ENCODE measurements around the gene S100A2.
"Not testable (repeated sequence)": the region's sequence is repeated elsewhere in the genome, so short reads cannot be mapped to it uniquely, and the experiment has no call there.

The S100A2 gene

DNA sequence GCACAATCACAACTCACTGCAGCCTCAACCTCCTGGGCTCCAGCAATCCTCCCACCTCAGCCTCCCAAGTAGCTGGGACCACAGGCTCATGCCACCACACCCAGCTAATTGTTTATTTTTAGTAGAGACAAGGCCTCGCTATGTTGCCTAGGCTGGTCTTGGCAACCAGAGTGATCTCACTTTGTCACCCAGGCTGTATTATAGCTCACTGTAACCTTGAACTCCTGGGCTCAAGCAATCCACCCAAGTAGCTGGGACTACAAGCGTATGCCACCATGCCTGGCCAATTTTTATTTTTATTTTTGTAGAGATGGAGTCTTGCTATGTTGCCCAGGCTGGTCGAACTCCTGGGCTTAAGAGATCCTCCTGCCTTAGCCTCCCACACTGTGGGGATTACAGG is 3.6 kb downstream of the S100A2 start:
- not testable (repeated sequence) for DNase-seq

DNA sequence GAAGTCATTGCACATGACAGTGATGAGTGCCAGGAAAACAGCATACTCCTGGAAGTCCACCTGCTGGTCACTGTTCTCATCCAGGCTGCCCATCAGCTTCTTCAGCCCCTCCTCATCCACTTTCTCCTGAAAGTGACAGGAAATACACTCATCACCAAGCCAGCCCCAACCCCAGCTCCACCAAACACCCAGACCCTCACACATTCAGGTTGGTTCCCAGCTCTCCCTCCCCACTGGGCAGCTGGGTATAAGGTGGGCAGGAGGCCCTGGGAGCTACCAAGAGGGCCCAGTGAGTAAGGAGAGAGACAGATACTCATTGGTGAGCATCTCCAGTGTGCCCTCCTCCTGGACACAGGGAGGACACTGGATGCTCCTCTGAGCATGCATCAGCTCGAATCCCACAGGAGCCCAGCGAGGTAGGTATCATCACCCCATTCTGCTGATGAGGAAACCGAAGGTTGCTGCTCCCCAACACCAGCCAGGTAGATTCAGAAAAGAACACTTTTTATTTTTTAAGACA is 4.1 kb downstream of the S100A2 start:
- DNase-seq = no peak

DNA sequence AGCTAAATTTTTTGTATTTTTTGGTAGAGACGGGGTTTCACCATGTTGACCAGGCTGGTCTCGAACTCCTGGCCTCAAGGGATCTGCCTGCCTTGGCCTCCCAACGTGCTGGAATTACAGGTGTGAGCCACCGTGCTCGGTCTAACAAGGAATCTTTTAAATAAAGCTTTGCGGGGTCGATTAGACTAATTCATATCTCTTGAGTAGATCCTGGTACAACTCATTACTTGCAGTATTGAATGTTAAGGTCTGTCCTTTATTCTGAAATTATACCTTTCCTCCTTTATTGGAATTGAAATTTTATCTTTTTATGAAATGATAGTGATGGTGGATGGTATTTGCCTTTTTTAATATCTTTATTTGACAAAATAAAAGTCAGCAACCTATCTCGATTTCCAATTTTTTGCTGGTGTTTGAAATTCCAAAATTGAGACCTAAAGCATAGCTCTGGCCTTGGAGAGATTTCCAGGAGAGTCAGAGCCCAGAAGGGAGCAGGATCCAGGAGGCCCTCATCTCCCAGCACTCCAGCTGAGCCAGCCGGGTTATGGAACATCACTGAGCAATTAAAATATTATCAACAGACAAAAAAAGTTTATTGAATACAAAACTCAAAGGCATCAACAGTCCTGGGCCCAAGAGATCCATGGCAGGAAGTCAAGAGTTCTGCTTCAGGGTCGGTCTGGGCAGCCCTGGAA is 4.7 kb downstream of the S100A2 start:
- no peak for DNase-seq

DNA sequence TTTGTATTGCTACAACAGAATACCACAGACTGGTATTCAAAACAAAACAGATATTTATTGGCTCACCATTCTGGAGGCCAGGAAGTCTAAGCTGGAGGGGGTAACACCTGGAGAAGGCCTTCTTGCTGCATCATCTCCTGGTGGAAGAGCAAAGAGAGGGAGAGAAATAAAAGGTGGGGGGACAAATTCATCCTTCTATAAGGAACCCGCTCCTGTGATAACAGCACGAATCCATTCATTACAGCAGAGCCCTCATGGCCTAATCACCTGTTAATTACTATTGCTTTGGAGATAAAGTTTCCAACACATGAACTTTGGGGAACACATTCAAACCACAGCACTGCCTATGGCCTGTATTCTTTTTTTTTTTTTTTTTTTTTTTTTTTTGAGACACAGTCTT is 5.4 kb downstream of the S100A2 start:
- DNase-seq = no peak

DNA sequence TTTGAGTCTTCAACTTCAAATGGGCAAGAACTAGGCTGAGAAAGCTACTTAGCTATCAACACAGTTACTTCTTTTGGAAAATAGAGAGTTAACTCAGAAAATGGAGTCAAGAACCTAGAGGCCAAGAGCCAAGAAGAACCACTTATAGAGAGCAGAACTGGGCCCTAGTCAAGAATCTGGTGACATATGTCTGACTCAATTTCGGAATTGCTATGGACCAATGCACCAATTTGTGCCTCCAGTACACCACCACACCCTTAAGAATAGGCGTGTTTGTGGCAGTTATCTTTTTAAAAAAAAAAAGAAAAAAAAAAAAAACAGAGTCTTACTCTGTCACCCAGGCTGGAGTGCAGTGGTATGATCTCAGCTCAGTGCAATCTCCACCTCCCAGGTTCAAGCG is 7.8 kb downstream of the S100A2 start:
- DNase-seq = no peak

DNA sequence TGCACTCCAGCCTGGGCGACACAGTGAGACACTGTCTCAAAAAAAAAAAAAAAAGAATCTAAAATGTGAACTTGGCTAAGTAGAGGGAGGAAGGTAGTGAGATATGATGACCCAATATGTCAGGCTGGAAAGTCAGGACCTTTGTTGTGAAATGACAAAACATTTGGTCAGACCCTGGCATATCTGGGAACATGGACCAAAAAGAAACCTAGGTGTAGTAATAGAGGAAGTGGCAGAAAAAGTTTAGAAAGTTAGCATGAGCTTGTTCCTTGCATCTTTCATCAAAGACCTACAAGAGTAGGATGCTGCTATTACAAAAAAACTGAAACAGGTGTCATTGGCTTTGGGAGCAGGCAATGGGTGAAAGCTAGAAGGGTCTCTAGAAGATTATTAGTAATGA is 9.3 kb downstream of the S100A2 start:
- no peak for DNase-seq

DNA sequence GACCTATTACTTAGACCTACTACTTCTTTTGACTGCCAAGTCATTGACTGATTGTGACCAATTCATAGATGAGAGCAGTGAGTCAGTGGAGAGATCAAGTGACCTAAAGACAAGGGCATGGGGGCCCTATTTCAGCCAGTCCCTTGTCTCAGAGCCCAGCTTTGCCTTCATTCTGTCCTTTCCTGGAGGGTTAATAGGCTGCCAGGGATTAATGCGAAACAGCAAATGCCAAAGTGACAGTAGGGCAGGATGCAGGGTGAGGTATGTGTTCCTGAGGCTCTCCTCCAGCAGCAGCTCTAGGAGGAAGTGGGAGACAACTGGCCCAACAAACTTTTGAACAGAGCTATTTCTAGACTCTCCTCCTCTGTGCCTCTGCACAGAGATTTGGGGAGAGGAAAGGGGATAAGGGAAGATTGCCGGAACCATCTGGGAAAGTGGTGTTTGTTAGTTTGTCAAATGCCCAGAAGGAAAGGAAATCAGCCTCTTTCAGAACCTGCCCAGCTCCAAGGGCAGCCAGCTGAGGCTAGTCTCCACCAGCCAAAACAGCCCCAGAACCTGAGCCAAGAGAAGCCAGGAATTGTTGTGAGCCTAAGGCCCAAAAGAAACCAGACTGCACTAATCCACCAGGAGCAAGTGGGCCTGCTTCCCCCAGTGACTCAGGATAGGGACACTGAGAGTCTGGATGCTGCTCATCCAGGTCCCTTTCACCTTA is 11.7 kb downstream of the S100A2 start:
- DNase-seq = no peak

DNA sequence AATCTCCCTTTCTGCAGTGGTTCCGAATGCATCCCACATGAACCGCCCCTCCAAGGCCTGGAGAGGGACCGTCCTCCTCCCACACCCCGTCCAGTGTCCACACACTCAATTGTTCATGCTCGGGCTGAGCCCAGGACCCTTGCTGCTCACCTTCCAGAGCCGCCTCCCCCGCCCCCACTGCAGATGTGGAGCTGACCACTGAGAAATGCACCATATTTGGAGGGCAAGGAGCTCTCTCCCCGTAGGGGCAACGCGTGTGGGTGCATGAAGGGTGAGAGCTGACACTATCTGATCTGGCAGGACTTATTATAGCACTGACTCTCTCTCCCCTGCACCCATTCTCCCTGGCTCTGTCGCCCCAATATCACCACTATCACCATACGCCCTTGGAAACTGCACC is 12.5 kb downstream of the S100A2 start:
- DNase-seq = no peak

DNA sequence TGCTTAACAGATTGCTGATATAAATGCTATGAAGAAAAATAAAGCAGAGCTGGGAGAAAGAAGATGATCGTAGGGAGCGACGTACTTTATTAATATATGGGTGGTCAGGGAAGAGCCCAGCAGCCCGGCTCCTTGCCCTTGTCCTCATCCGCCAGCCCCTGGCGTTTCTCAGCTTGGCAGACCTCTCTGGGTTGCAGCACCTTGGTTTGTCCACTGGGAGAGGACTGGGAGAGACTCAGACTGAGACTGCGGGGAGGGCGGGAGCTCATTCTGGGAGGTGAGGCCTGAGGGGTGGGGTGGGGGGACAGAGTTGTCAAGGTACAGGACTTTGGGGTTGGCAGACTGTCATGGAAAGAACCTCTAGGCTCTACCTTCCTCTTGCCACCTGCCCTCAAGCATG is 13.3 kb downstream of the S100A2 start:
- no peak for DNase-seq

DNA sequence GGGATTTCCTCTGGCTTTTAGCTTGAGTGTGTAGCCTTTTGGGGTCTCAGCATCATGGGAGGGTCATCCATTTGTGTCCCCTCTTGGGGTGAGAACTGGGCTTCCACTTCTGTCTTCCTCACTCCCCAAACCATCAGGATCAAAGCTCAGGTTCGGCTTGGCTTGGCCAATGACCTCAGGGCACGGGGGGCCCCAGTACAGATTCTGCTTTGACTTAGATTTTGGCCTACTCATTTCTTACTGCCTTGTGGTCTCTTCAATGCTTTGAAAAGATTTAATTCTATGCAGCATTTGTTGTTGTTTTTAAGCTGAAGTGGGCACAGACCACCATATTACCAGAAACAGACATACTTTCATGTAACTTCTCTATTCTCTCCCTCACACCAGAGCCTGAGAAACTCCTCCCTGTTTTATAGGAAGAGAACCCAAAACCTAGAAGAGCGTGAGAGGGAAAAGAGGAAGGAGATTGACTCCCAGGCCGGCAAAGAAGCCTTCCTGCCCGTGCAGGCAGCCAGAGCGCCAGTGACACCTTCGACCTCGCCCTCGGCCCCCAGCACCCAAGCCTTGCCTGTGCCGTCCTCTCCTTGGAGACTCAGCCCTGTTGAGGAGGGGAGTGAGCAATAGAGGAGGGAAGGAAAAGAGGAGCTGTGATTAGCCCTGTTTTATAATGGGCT is 14.7 kb downstream of the S100A2 start:
- DNase-seq = no peak

DNA sequence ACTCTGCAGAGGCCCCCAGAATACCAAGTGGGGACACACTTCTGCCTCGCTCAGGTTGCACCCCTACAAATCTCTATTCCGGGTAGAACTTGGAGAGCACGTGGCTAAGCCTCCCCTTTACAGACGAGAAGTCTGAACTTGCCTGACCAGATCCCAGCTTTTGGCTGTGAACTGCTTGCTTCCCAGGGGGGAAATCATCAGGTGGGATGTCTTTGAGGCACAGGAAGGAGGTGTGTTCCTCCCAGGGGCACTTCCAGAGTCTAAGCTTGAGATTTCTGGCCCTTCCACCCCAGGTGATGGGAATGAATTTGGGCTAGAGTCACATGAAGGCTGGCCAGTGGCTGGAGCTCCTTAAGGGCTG is 15.3 kb downstream of the S100A2 start:
- no peak for DNase-seq

DNA sequence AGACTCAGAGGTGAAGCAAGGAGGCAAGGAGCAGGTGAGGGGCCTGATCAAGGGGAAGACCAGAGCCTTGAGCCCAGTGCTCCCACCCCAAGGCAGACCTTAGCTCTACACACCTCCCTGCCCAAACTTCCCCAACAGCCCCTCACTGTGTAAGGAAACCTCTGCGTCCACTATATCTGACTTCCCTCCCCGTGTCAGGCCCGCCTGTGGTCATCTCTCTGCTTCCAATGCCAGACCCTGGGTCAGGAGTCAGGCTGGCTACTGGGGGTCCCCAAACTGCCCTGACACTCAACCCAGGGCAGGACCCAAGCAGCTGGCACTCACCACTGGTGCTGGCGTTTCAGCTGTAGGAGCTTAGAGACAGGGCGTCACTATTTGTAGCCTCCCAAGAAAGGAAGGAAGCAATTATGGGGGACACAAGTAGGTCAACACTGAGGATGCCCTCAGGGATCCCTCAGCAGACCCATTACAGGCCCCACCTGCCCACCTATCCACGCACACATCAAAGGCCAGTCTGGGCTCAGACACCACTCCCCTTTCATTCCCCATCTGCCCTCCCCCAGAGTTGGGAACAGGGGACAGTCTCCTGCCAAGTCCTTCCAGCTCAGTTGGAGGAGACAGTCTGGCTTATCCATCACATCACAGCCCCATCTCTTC is 15.8 kb downstream of the S100A2 start:
- DNase-seq = no peak

DNA sequence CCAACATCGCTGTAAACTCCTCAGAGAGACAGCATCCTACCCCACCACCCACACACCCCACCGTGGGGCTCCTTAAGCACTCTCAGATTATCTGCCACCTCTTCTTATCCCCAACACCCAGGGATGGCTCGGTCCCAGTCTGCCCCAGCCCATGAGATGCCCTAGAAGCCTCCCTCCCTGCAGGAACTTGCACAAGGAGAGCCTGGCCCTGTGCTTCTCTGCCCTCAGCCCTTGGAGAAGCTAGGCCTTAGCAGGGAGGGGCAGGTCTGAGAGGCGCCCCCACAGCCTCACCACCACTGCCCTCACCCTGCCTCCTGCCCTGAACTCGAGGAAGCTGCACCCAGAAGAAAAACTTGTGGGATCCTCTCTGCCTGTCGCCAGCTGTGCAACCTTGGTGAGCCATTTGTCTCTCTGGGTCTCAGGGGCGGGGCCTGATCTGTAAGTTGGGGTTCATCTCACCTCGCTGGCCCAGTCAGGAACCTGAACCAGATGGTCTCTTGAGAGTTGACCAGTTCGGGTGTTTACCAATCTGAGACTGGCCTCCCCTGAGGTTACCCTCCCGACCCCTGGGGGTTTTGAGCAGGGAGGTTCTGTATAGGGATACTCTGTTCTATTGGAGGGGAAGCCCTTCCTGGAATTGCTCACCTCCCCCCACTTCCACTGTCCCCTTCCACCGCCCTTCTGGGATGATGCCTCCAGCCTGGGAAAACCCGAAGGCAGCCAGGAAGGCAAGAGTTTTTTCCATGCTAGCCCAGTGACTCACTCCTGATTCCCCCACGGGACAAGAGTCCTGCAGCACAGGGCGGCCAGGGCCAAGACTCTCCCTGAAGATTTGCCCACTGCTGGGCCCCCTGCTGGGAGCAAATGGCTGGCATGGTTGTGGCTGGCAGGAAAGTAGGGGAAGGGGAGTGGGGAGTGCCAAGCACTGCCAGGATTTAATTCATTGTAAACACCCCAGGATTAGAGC is 16.6 kb downstream of the S100A2 start, which contains the start of gene S100A3:
Gene S100A3 (minus strand): TSS at position 537 of the 967 bp plus-strand sequence. CDS start 773 bp downstream, outside the sequence.
- no peak for DNase-seq

DNA sequence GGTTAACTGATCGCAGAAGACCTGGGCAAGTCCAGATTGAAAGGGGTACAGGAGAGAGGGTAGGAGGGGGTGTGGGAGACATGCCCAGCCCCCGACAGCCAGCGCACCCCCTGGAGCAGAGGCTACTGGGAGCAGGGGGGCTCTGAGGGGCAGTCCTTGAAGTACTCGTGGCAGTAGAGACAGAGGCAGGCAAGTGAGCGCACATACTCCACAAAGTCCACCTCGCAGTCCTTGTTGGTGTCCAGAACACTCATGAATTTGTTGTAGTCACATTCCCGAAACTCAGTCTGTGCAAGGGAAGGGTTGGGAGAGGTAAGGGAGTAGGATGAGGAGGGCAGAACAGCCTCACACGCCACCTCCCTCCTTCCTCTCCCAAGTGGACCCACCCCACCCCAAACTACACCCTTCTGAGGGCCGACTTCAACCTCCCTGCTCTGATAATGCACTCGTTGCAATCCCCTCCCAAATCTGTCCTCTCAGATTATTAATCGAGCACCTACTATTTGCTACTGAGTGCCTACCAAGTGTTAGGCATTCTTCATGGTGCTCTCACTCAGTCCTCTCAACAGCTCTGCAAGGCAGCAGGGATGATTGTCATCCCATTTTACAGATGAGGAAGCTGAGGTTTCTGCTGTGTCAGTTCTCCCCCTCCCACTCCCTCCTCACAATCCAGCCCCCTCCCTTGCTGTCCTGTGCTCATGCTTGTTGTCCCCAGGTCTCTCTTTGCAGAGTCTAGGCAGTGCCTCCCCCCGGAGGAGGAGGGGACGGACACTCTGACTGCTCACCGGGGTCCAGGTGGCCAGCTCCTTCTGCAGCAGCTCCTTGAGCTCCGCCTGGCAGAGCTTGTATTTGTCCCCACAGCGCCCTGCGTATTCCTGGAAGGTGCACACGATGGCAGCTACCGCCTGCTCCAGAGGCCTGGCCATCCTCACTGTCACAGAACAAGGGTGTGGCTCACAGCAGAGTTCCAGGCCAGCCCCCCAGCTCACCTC is 17.8 kb downstream of the S100A2 start:
- no peak for DNase-seq

DNA sequence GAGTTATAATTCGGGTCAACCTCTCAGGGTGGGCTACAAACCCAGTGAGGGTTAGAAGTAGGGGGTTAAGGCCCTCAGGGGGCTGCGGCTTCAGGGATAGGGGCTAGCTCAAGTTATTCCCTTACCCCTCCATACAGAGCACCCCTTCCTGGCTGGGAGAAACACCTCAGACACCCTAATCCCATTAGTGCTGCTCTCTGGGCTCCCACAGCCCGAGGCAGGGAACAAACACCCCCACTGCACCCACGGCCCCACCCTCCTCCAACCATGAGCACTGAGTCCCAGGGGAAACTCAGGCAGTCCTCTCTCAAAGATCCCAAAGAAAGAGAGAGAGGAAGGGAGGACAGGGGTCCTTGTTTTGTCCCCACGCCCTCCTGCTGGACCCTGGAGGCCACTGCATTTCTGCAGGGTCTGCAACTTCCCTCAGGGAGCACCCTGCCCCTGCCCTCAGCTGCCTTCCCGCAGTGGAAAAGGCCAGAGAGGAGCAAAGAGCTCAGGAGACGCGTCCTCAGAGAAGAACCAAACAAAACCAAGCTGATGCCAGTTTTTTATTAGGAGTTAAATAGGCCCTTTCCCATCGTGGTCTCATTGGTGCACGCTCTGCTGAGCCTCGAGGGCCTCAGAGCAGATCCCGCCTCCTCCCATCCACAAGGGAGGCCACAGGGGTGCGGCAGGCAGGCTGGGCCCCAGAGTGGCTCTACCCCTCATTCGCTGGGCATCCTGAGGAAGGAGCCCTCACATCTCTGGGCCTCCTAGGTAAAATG is 18.7 kb downstream of the S100A2 start:
- DNase-seq = no peak

DNA sequence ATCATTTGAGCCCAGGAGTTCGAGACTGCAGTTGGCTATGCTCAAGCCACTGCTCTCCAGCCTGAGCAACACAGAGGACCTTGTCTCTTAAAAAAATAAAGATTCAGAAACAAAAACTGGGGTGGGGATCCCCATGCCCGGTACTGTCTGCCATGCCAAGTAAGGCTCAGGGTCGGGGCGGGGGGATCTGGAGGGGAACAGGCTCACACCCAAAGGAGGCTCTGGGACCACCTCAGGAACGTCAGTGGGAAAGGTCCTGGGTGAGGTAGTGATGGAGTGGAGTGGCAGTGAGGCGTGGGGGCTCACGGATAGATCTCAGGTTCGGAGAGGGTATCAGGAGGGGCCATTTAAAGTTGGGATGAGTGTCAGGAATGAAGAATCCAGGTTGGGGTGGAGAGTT is 19.3 kb downstream of the S100A2 start:
- DNase-seq = no peak

DNA sequence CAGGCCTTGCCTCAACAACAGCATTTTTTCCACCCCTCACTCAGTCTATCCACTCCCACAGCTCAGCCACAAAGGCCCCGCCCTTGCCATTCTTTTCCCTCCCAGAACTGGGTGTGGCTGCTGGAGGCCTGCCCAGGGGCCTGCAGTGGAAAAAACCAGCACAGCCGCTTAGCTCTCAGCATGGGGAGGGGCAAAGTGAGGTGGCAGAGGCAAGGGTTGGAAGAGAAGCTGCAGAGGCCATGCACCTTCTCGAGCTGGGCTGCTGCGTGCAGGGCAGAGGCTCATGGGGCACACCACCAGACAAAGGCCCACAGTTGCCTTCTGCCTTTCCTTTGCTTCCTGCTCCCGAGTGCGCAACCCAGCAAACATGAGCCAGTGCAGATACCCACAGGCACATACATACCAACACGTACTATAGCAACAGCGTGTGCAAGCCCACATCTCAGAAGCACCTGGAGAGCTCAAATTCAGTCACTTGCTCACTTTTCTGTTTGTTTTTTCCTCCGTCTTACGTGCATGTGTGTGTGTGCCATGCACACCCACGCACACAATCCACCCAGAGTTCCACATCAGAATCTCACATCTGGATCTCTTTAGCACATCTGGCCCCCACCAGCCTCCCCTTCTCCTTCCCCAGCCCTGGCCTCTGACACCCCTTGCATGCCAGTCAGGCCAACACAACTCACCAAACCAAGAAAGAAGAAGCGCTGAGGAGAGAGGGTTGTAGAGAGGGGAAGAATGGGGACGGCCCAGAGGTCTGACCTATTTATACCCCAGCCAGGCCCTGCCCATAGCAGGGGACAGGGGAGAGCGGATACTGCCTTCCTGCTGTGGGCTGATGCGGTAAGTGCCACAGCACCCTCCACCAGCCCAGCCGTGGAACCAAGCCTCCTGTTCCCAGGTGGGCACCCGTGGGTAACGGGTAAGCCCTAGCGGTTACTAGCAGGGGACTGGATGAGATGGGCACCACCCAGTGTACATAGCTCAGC is 20.3 kb downstream of the S100A2 start, which contains the start of gene S100A4:
Gene S100A4 (minus strand): TSS at position 740 of the 989 bp plus-strand sequence. CDS start 1,012 bp downstream, outside the sequence.
- DNase-seq = peak; percentile 98

DNA sequence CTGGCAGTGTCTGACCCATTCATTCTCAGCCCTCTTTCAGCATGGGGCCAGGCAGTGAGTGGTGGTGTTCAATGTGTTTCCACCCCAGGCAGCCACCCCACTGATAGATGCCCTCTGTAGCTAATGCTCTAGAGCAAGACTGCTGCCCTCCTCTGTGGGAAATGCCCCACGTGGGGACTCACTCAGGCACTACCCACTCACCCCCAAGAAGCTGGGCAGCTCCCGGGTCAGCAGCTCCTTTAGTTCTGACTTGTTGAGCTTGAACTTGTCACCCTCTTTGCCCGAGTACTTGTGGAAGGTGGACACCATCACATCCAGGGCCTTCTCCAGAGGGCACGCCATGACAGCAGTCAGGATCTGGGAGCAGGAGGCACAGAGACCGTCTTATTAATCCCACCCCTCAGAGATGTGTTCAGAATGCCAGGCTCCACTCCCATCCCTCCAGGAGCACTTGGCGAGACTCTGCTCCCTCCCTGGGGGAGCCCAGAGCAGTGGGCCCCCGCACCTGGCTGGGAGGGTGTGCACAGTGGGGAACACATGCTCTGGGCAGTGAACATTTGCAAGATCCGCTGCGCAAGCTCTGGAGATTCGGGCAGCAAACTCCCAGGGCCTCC is 21.1 kb downstream of the S100A2 start:
- DNase-seq = no peak

All from right forelimb (tissue), 1 donor.